GM21619 (cell line): Measurements from ENCODE around the gene ZNF266.

ENCODE experiments used
- ATAC-seq: cut with Tn5 transposase; IDR thresholded peaks from one replicate; pipeline ENCODE4 v1.9.1; 2021; ENCODE audit not compliant: unreplicated experiment

Gene ZNF266

GRCh38 chr19:9435279-9436268 lies at the start of gene ZNF266:
Gene ZNF266 (minus strand): TSS chr19:9435573. CDS start chr19:9420089, 15,484 bp downstream.
- peak; percentile 83 for ATAC-seq

- ATAC-seq, result no peak
Observed at GRCh38 chr19:9485140-9485539, 49.8 kb upstream of the ZNF266 start.

- no peak for ATAC-seq
Observed at GRCh38 chr19:9474975-9475374, 39.6 kb upstream of the ZNF266 start.

- no peak for ATAC-seq
Observed at GRCh38 chr19:9467161-9467560, 31.8 kb upstream of the ZNF266 start.

- ATAC-seq, result no peak
Observed at GRCh38 chr19:9461938-9462337, 26.6 kb upstream of the ZNF266 start.

- no peak for ATAC-seq
Observed at GRCh38 chr19:9456018-9456689, 20.8 kb upstream of the ZNF266 start.

- ATAC-seq, result no peak
Observed at GRCh38 chr19:9453953-9454352, 18.6 kb upstream of the ZNF266 start.

GRCh38 chr19:9445037-9445436 lies 9.7 kb upstream of the ZNF266 start:
- ATAC-seq, result no peak

GRCh38 chr19:9436358-9436757 lies 985 bp upstream of the ZNF266 start:
- ATAC-seq, result no peak

- ATAC-seq, result no peak
Observed at GRCh38 chr19:9431475-9431874, 3.9 kb downstream of the ZNF266 start.

- ATAC-seq, result no peak
Observed at GRCh38 chr19:9430444-9430843, 4.9 kb downstream of the ZNF266 start.

GRCh38 chr19:9427941-9428340 lies 7.4 kb downstream of the ZNF266 start:
- ATAC-seq, result no peak

GRCh38 chr19:9413240-9413954 lies 22.0 kb downstream of the ZNF266 start:
- no peak for ATAC-seq

GRCh38 chr19:9407827-9408226 lies 27.5 kb downstream of the ZNF266 start:
- ATAC-seq, result no peak

GRCh38 chr19:9406798-9407352 lies 28.5 kb downstream of the ZNF266 start:
- no peak for ATAC-seq

- ATAC-seq, result no peak
Observed at GRCh38 chr19:9381361-9381785, 54.0 kb downstream of the ZNF266 start.

GRCh38 chr19:9370738-9371619 lies 64.4 kb downstream of the ZNF266 start:
- no peak for ATAC-seq

GRCh38 chr19:9362905-9363304 lies 72.5 kb downstream of the ZNF266 start, which contains the start of gene ZNF177:
Gene ZNF177 (plus strand): TSS chr19:9363013. CDS start chr19:9378312, 15,299 bp downstream.
- no peak for ATAC-seq
